Uterus (tissue), 2 donors: ENCODE measurements around the gene PYDC2.

Experiments
- POLR2A ChIP-seq, 2 donors: fragments of 450-650 bp; IDR thresholded peaks; one replicate each; pipeline ENCODE4 v1.6.1; 2016; ENCODE audit warnings: antibody characterized with exemption in 2 of 2, mild to moderate bottlenecking in 1 of 2, moderate library complexity in 1 of 2
- TF ChIP-seq, protein P1 (sequence below), 4 experiments: fragments of 200-600 bp in 2 of 4; fragments of 450-650 bp in 2 of 4; sonication (generic) in 2 of 4; IDR thresholded peaks; one replicate each; pipeline ENCODE4 v1.5.1; 2016 to 2019; ENCODE audit warnings: antibody characterized with exemption in 4 of 4, mild to moderate bottlenecking in 2 of 4, moderate library complexity in 1 of 4

DNA sequence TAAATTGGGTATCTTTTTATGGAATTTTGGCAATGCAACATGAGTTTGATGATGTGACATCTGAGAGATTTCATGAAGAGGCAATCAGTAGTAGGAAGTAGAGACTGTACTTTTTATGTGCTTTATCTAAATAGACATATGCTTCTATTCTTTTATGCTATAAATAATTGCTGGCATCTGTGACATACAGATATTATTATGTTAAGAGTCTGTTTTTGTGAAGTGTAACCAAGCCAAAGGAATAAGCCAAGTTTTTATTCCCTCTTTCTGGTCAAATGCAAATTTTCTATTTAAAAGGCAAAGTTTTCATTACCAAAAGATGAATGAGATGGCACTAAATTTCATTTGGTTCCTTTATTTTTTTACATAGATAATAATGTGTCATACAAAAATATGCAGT, 32.4 kb downstream of the PYDC2 start:
- TF ChIP-seq, protein P1, sequence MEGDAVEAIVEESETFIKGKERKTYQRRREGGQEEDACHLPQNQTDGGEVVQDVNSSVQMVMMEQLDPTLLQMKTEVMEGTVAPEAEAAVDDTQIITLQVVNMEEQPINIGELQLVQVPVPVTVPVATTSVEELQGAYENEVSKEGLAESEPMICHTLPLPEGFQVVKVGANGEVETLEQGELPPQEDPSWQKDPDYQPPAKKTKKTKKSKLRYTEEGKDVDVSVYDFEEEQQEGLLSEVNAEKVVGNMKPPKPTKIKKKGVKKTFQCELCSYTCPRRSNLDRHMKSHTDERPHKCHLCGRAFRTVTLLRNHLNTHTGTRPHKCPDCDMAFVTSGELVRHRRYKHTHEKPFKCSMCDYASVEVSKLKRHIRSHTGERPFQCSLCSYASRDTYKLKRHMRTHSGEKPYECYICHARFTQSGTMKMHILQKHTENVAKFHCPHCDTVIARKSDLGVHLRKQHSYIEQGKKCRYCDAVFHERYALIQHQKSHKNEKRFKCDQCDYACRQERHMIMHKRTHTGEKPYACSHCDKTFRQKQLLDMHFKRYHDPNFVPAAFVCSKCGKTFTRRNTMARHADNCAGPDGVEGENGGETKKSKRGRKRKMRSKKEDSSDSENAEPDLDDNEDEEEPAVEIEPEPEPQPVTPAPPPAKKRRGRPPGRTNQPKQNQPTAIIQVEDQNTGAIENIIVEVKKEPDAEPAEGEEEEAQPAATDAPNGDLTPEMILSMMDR (IDR thresholded peaks at IDR 0.05): no peak
- no peak for TF ChIP-seq POLR2A (IDR thresholded peaks at IDR 0.05)
